Type B pancreatic cell (in vitro differentiated cells): ENCODE data around the gene LCMT2. TPM values are rescaled to one million over a fixed set of nuclear protein-coding genes. Genes with fewer than 3 reads are reported as not detected.

Experiments used
- DNase-seq: peaks from one replicate; pipeline ENCODE4 v3.0.0; 2021; ENCODE audit warnings: mixed read lengths; ENCODE audit not compliant: unreplicated experiment; ENCODE audit errors: extremely low spot score
- H3K27ac Mint-ChIP-seq: 2 replicates; pipeline ENCODE4 v1.8.0; 2021; ENCODE audit warnings: mild to moderate bottlenecking, mixed read lengths
- H3K27me3 Mint-ChIP-seq: 2 replicates; pipeline ENCODE4 v1.8.0; 2021; ENCODE audit warnings: mixed read lengths
- H3K36me3 Mint-ChIP-seq: 2 replicates; pipeline ENCODE4 v1.8.0; 2021; ENCODE audit warnings: mixed read lengths
- H3K4me1 Mint-ChIP-seq: one replicate; pipeline ENCODE4 v1.8.0; 2021; ENCODE audit warnings: mixed read lengths; ENCODE audit not compliant: unreplicated experiment
- H3K4me3 Mint-ChIP-seq: 2 replicates; pipeline ENCODE4 v1.8.0; 2021; ENCODE audit warnings: mild to moderate bottlenecking, mixed read lengths
- H3K9me3 Mint-ChIP-seq: 2 replicates; pipeline ENCODE4 v1.8.0; 2021; ENCODE audit warnings: mixed read lengths
- long read RNA-seq: library from polyadenylated mRNA; unstranded; transcript quantifications from one replicate; pipeline ENCODE4 v2.0.0, GENCODE V29; 2020
- total RNA-seq: library from RNA; stranded (reverse); gene quantifications from 2 replicates; pipeline ENCODE4 v1.2.1, GENCODE V29; 2021; ENCODE audit warnings: low replicate concordance
- TF ChIP-seq, protein P1 (sequence below): fragments of 200-600 bp; sonication (generic); conservative IDR thresholded peaks from 2 replicates; pipeline ENCODE4 v1.5.0; 2021; ENCODE audit warnings: antibody characterized with exemption, mild to moderate bottlenecking

The LCMT2 gene, protein sequence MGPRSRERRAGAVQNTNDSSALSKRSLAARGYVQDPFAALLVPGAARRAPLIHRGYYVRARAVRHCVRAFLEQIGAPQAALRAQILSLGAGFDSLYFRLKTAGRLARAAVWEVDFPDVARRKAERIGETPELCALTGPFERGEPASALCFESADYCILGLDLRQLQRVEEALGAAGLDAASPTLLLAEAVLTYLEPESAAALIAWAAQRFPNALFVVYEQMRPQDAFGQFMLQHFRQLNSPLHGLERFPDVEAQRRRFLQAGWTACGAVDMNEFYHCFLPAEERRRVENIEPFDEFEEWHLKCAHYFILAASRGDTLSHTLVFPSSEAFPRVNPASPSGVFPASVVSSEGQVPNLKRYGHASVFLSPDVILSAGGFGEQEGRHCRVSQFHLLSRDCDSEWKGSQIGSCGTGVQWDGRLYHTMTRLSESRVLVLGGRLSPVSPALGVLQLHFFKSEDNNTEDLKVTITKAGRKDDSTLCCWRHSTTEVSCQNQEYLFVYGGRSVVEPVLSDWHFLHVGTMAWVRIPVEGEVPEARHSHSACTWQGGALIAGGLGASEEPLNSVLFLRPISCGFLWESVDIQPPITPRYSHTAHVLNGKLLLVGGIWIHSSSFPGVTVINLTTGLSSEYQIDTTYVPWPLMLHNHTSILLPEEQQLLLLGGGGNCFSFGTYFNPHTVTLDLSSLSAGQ
- total RNA-seq: 12.5 and 13.7 TPM in 2 replicates
- long read RNA-seq, full-length matches to known transcripts: 20 of 20 reads
- long read RNA-seq, partial matches to known transcripts: 0 of 20 reads
- long read RNA-seq, other reads (novel, unspliced or antisense): 0 of 20 reads

DNA sequence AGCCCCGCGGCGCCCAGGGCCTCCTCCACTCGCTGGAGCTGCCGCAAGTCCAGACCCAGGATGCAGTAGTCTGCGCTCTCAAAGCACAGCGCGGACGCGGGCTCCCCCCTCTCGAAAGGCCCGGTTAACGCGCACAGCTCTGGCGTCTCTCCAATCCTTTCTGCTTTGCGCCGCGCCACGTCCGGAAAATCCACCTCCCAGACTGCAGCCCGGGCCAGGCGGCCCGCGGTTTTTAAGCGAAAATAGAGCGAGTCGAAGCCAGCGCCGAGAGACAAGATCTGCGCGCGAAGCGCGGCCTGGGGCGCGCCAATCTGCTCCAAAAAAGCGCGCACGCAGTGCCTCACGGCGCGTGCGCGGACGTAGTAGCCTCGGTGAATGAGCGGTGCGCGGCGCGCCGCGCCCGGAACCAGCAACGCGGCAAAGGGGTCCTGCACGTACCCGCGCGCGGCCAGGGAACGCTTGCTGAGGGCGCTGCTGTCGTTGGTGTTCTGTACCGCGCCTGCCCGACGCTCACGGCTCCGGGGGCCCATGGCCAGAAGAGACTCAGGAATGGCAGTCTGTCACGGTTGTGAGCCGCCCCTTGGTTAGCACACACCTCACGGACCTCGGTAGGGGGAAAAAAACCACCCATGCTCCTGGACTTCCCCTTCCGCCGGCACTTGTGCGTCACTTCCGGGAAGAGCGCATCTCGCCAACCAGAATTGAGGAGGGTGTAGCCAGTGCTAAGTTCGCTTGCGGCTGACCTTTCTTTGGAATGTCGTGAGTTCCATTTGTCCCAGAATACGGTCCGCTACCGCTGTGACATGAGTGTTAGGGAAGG, at the start of gene LCMT2:
Gene LCMT2 (minus strand): TSS at position 614 of the 820 bp plus-strand sequence. CDS start 84 bp downstream, at position 530.
- TF ChIP-seq, protein P1, sequence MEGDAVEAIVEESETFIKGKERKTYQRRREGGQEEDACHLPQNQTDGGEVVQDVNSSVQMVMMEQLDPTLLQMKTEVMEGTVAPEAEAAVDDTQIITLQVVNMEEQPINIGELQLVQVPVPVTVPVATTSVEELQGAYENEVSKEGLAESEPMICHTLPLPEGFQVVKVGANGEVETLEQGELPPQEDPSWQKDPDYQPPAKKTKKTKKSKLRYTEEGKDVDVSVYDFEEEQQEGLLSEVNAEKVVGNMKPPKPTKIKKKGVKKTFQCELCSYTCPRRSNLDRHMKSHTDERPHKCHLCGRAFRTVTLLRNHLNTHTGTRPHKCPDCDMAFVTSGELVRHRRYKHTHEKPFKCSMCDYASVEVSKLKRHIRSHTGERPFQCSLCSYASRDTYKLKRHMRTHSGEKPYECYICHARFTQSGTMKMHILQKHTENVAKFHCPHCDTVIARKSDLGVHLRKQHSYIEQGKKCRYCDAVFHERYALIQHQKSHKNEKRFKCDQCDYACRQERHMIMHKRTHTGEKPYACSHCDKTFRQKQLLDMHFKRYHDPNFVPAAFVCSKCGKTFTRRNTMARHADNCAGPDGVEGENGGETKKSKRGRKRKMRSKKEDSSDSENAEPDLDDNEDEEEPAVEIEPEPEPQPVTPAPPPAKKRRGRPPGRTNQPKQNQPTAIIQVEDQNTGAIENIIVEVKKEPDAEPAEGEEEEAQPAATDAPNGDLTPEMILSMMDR: no peak
- Mint-ChIP-seq H3K36me3 (peaks cover 12% of the 10 kb centered on the region), H3K4me3 (peak within 1 kb of the TSS; percentile 97), H3K9me3 (no peaks in the 10 kb centered on the region), H3K4me1 (peaks cover 18% of the 10 kb centered on the region), H3K27me3 (peaks cover 3% of the 10 kb centered on the region), H3K27ac (peak within 1 kb of the TSS; percentile 98)
- DNase-seq: peak; percentile 89

GRCh38 chr15:43378601-43379000, 48.2 kb upstream of the LCMT2 start:
- H3K9me3 Mint-ChIP-seq: no peaks in the 10 kb centered on the region
- no peak overlapping the region for H3K27ac Mint-ChIP-seq
- no peak for DNase-seq
- TF ChIP-seq, protein P1: no peak
- no peak overlapping the region for H3K4me3 Mint-ChIP-seq
- peaks cover 24% of the 10 kb centered on the region for H3K36me3 Mint-ChIP-seq
- no peaks in the 10 kb centered on the region for H3K4me1 Mint-ChIP-seq
- H3K27me3 Mint-ChIP-seq: no peaks in the 10 kb centered on the region

- DNase-seq: no peak
- Mint-ChIP-seq H3K27ac (no peak overlapping the region), H3K4me1 (peaks cover 14% of the 10 kb centered on the region), H3K9me3 (no peaks in the 10 kb centered on the region), H3K4me3 (no peak overlapping the region), H3K36me3 (peaks cover 24% of the 10 kb centered on the region), H3K27me3 (no peaks in the 10 kb centered on the region)
- TF ChIP-seq, protein P1: peak; percentile 81
These were observed 45.8 kb upstream of the LCMT2 start for GRCh38 chr15:43376017-43376705.

GRCh38 chr15:43370975-43371974, 40.9 kb upstream of the LCMT2 start, which contains the start of the genes TUBGCP4 and ZSCAN29:
TUBGCP4 (plus strand) TSS chr15:43371101; CDS start chr15:43371355, 254 bp downstream.
ZSCAN29 (minus strand) TSS chr15:43371043; CDS start chr15:43369913, 1,130 bp downstream.
- peak; percentile 94 for DNase-seq
- Mint-ChIP-seq H3K36me3 (peaks cover 42% of the 10 kb centered on the region), H3K9me3 (peaks cover 18% of the 10 kb centered on the region), H3K4me3 (peak within 1 kb of the TSS; percentile 96), H3K27ac (peak within 1 kb of the TSS; percentile 91), H3K4me1 (peaks cover 44% of the 10 kb centered on the region), H3K27me3 (no peaks in the 10 kb centered on the region)
- TF ChIP-seq, protein P1: peak; percentile 53
